Vagina (tissue), 2 donors: ENCODE results near the gene IL20.

Source experiments
- CTCF ChIP-seq, 3 experiments: fragments of 450-650 bp in 2 of 3; fragments of 200-600 bp in 1 of 3; sonication (generic) in 1 of 3; IDR thresholded peaks; one replicate each; pipeline ENCODE4 v1.5.1; 2017 to 2019; ENCODE audit warnings: antibody characterized with exemption in 3 of 3, mild to moderate bottlenecking in 2 of 3, moderate library complexity in 2 of 3
- POLR2AphosphoS5 ChIP-seq, 2 donors: sonication (generic); formaldehyde crosslinking; IDR thresholded peaks; one replicate each; pipeline ENCODE4 v1.9.0; 2017; ENCODE audit warnings: antibody characterized with exemption in 2 of 2, mild to moderate bottlenecking in 2 of 2, low read depth in 1 of 2; ENCODE audit not compliant: insufficient read depth in 1 of 2

DNA sequence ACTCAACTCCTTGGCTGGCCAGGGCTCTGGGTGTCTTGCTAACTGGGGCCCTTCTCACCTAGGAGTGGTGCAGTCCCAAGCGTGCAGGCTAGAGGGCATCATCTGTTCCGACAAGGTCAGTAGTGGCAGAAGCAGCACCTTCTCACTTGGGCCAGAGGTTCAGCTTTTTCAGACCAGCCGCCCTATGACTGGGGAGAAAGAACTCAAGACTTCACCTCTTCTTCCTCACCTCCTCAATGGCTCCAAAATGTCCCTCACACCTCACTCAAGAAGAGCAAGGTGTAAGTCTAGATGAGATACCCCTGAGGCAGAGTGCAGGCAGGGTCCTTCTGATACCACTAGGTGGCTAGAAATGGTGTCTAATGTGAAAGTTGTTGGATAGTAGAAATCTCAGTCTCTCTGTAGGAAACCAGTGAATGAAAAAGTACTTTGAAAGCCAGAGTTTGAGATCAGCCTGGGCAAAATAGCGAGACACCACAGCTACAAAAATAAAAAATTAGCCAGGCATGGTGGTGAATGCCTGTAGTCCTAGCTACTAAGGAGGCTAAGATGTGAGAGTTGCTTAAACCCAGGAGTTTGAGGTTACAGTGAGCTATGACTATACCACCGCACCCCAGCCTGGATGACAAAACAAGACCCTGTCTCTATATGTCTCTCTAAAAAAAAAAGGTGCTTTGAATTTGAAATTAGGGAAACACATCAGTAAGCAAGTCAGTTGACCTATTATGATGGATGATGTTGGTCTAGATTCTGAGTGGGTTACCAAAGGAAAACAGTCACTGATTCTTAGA is 8.6 kb upstream of the IL20 start:
- TF ChIP-seq CTCF (IDR thresholded peaks at IDR 0.05) (no peak), POLR2AphosphoS5 (IDR thresholded peaks at IDR 0.05; ENCODE audit: insufficient read depth in 1 of 2, low read depth in 1 of 2) (no peak)
